Spleen (tissue), 11 donors: ENCODE data around the gene MAPT. TPM values are rescaled to one million over a fixed set of nuclear protein-coding genes. Genes with fewer than 3 reads are reported as not detected.

ENCODE experiments used
- DNase-seq: peaks from one replicate; pipeline ENCODE4 v3.0.0-alpha.2; 2020
- H3K27ac ChIP-seq, 8 donors: fragments of 200-600 bp; sonication (generic) in 7 of 8; 1 replicate in 4 of 8; 2 replicates in 4 of 8; pipeline versions ENCODE4 v1.5.0 to v1.8.0; 2016 to 2021; ENCODE audit warnings: inconsistent platforms in 4 of 8, mild to moderate bottlenecking in 4 of 8, moderate library complexity in 1 of 8
- H3K27me3 ChIP-seq, 7 donors: fragments of 200-600 bp; sonication (generic) in 6 of 7; replicated peaks in 1 of 7; 1 replicate in 4 of 7; 2 replicates in 3 of 7; pipeline versions ENCODE4 v1.5.0 to v1.8.0; 2016 to 2021; ENCODE audit warnings: inconsistent platforms in 3 of 7, mild to moderate bottlenecking in 1 of 7
- H3K36me3 ChIP-seq, 6 donors: fragments of 200-600 bp; sonication (generic) in 5 of 6; 1 replicate in 4 of 6; 2 replicates in 2 of 6; pipeline versions ENCODE4 v1.5.0 to v1.8.0; 2016 to 2021; ENCODE audit warnings: inconsistent platforms in 2 of 6
- H3K4me1 ChIP-seq, 6 donors: fragments of 200-600 bp; sonication (generic) in 5 of 6; 1 replicate in 3 of 6; 2 replicates in 3 of 6; pipeline versions ENCODE4 v1.5.0 to v1.8.0; 2016 to 2021; ENCODE audit warnings: inconsistent platforms in 3 of 6
- H3K4me3 ChIP-seq, 8 donors: fragments of 200-600 bp; sonication (generic) in 7 of 8; 1 replicate in 4 of 8; 2 replicates in 4 of 8; pipeline versions ENCODE4 v1.5.0 to v1.8.0; 2016 to 2021; ENCODE audit warnings: inconsistent platforms in 4 of 8, mild to moderate bottlenecking in 4 of 8, moderate library complexity in 2 of 8
- H3K9me3 ChIP-seq, 8 donors: fragments of 200-600 bp; sonication (generic) in 7 of 8; 1 replicate in 4 of 8; 2 replicates in 4 of 8; pipeline versions ENCODE4 v1.5.0 to v1.8.0; 2016 to 2021; ENCODE audit warnings: inconsistent platforms in 4 of 8
- POLR2A ChIP-seq, 3 donors: fragments of 450-650 bp; IDR thresholded peaks; one replicate each; pipeline ENCODE4 v1.5.1; 2017; ENCODE audit warnings: antibody characterized with exemption in 3 of 3, mild to moderate bottlenecking in 1 of 3
- POLR2AphosphoS5 ChIP-seq, 3 donors: sonication (generic); formaldehyde crosslinking; IDR thresholded peaks; one replicate each; pipeline ENCODE4 v1.5.1; 2017; ENCODE audit warnings: antibody characterized with exemption in 3 of 3
- WGBS, 5 donors: extraction: QIAGEN DNeasy Blood & Tissue Kit in 3 of 5; methylation state at CpG; one replicate each; pipeline versions ENCODE4 v1.1.5 to v1.1.7; 2013 to 2018; 5-methylcytosine and 5-hydroxymethylcytosine counted together
- intact Hi-C: fragments of 100-400 bp; cut with DNase I; formaldehyde crosslinking; loops from one replicate; pipeline ENCODE4 v1.15.0; 2023; ENCODE audit warnings: low total_unique reads
- polyA plus RNA-seq, 3 donors: library from polyadenylated mRNA; stranded (reverse); fragments of 200-250 nt; gene quantifications; one replicate each; pipeline ENCODE4 v1.2.1, GENCODE V29; 2013
- total RNA-seq, 7 donors: library from RNA; depleted of rRNA in 3 of 7; stranded (reverse); fragments of >200 nt in 3 of 7; fragmentation: NEBNext Ultra II Directional in 4 of 7; extraction: Animal tissue kit (Norgen Biotek cat#: 25700) in 4 of 7; gene quantifications; one replicate each; pipeline versions ENCODE4 v1.1.0 to v1.2.1, GENCODE V29; 2016 to 2021
- TF ChIP-seq, protein P1 (sequence below), 11 experiments: fragments of 200-600 bp in 7 of 11; fragments of 450-650 bp in 4 of 11; sonication (generic) in 4 of 11; IDR thresholded peaks in 8 of 11; conservative IDR thresholded peaks in 3 of 11; 1 replicate in 7 of 11; 2 replicates in 4 of 11; pipeline versions ENCODE4 v1.4.0 to v1.8.0; 2016 to 2021; ENCODE audit warnings: antibody characterized with exemption in 11 of 11, inconsistent platforms in 4 of 11, mild to moderate bottlenecking in 1 of 11
- donor health status: healthy with polysubstance abuse.
- donor health status: DM: no; HTN: no; CAD: no; lungs with moderate emphysema.
- donor health status: DM: no; HTN: no; CAD: no.
- donor health status: Bipolar disorder and iron deficiency.
- donor health status: healthy.
- donor health status: DM: no; HTN: no; CAD: no.
- donor health status: DM: yes; HTN: yes; CAD: no.

The MAPT gene
- total and polyA plus RNA-seq, 10 donors, result 0.15 to 1.6 (median 0.66) TPM

DNA sequence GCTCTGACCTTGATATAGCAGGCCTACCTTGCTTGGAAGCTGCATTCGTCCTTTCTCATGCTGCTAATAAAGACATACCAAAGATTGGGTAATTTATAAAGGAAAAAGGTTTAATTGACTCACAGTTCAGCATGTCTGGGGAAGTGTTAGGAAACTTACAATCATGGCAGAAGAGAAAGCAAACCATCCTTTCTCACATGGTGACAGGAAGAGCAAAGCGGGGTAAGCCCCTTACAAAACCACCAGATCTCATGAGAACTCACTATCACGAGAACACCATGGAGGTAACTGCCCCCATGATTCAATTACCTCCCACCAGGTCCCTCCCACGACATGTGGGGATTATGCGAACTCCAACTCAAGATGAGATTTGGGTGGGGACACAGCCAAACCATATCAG is 6.0 kb upstream of the MAPT start:
- H3K27me3 ChIP-seq, result peaks cover 0 to 8% (median 0%) of the 10 kb centered on the region in 7 donors
- H3K4me1 ChIP-seq, result peaks cover 0 to under 1% (median 0%) of the 10 kb centered on the region in 6 donors
- H3K27ac ChIP-seq, result no peak overlapping the region
- intact Hi-C loops, result no loop called here
- no peaks in the 10 kb centered on the region for H3K36me3 ChIP-seq
- TF ChIP-seq POLR2A (IDR thresholded peaks at IDR 0.05) (no peak), POLR2AphosphoS5 (IDR thresholded peaks at IDR 0.05) (no peak)
- TF ChIP-seq, protein P1, sequence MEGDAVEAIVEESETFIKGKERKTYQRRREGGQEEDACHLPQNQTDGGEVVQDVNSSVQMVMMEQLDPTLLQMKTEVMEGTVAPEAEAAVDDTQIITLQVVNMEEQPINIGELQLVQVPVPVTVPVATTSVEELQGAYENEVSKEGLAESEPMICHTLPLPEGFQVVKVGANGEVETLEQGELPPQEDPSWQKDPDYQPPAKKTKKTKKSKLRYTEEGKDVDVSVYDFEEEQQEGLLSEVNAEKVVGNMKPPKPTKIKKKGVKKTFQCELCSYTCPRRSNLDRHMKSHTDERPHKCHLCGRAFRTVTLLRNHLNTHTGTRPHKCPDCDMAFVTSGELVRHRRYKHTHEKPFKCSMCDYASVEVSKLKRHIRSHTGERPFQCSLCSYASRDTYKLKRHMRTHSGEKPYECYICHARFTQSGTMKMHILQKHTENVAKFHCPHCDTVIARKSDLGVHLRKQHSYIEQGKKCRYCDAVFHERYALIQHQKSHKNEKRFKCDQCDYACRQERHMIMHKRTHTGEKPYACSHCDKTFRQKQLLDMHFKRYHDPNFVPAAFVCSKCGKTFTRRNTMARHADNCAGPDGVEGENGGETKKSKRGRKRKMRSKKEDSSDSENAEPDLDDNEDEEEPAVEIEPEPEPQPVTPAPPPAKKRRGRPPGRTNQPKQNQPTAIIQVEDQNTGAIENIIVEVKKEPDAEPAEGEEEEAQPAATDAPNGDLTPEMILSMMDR (IDR thresholded peaks at IDR 0.05 in 8 of 11, conservative IDR thresholded peaks at IDR 0.05 in 3 of 11), result no peak
- H3K9me3 ChIP-seq, result peaks cover 0 to 11% (median 7%) of the 10 kb centered on the region in 8 donors
- no peak overlapping the region for H3K4me3 ChIP-seq
- WGBS, 5 donors, result 46 to 59% (median 54%) methylated on average over 5 of the region's 5 CpGs
- DNase-seq, result no peak

DNA sequence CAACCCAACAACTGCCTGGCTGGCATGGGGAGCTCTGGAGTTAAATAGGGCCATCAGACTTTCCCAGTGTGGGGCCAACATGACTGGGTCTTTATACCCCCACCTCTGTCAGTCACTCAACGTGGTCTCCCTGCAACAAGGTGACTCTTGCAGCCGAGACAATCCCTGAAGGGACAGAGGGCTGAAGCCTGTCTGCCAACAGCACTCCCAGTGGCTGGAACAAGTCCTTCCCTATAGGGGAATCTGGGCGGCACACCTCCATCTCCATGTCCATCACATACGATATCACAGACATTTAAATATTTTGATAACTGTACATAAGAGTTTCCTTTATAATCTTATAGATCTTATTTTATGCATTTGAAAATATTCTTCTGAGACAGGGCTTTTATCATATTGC is 4.8 kb upstream of the MAPT start:
- TF ChIP-seq POLR2A (IDR thresholded peaks at IDR 0.05), result no peak
- TF ChIP-seq, protein P1 (IDR thresholded peaks at IDR 0.05 in 8 of 11, conservative IDR thresholded peaks at IDR 0.05 in 3 of 11), result no peak
- no peak for TF ChIP-seq POLR2AphosphoS5 (IDR thresholded peaks at IDR 0.05)
- 43 to 54% (median 48%) methylated on average over 4 of the region's 4 CpGs for WGBS, 5 donors
- H3K27me3 ChIP-seq, result peaks cover 0 to 16% (median 2%) of the 10 kb centered on the region in 7 donors
- H3K36me3 ChIP-seq, result no peaks in the 10 kb centered on the region
- H3K9me3 ChIP-seq, result peaks cover 0 to 3% (median 2%) of the 10 kb centered on the region in 8 donors
- peaks cover 0 to 11% (median 5%) of the 10 kb centered on the region in 6 donors for H3K4me1 ChIP-seq
- no peak for DNase-seq
- no peak overlapping the region for H3K4me3 ChIP-seq
- no peak overlapping the region for H3K27ac ChIP-seq
- intact Hi-C loops, result no loop called here

DNA sequence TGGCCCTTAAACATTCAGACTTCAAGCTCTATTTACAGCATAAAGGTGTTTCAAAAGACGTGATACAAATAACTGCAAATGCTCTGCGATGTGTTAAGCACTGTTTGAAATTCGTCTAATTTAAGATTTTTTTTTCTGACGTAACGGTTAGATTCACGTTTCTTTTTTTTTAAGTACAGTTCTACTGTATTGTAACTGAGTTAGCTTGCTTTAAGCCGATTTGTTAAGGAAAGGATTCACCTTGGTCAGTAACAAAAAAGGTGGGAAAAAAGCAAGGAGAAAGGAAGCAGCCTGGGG is 681 bp upstream of the MAPT start:
- DNase-seq, result no peak
- H3K9me3 ChIP-seq, result no peaks in the 10 kb centered on the region
- peaks cover 3 to 57% (median 40%) of the 10 kb centered on the region in 7 donors for H3K27me3 ChIP-seq
- peak overlapping the region in 6 of 8 donors; percentile 36 to 72 (median 64) for H3K27ac ChIP-seq
- TF ChIP-seq, protein P1 (IDR thresholded peaks at IDR 0.05 in 8 of 11, conservative IDR thresholded peaks at IDR 0.05 in 3 of 11), result no peak
- TF ChIP-seq POLR2A (IDR thresholded peaks at IDR 0.05), result no peak
- TF ChIP-seq POLR2AphosphoS5 (IDR thresholded peaks at IDR 0.05), result no peak
- H3K36me3 ChIP-seq, result no peaks in the 10 kb centered on the region
- 57 to 66% (median 58%) methylated on average over 7 of the region's 7 CpGs for WGBS, 5 donors
- peak overlapping the region in 7 of 8 donors; percentile 61 to 95 (median 75) for H3K4me3 ChIP-seq
- intact Hi-C loops, result no loop called here
- peaks cover 20 to 44% (median 34%) of the 10 kb centered on the region in 6 donors for H3K4me1 ChIP-seq

DNA sequence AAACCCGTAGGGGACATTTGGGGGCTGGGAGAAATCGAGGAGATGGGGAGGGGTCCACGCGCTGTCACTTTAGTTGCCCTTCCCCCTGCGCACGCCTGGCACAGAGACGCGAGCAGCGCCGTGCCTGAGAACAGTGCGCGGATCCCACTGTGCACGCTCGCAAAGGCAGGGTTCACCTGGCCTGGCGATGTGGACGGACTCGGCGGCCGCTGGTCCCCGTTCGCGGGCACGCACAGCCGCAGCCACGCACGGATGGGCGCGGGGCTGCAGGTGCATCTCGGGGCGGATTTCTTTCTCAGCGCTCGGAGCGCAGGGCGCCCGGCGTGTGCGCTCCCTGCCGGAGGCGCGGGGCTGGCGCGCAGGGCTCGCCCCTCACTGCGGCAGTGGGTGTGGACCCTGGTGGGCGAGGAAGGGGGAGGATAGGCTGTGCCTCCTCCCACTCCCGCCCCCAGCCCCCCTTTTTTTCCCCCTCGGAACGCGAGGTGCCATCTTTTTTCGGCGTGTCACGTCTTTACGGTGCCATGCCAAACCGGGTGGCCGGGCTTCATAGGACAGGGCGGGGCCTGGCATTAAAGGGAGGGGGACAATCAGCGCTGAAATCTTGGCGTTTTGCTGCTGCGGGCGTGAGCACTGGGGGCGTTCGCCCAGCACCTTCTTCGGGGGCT is 1.1 kb downstream of the MAPT start:
- DNase-seq, result no peak
- peaks cover 20 to 44% (median 34%) of the 10 kb centered on the region in 6 donors for H3K4me1 ChIP-seq
- H3K27me3 ChIP-seq, result peaks cover 3 to 74% (median 45%) of the 10 kb centered on the region in 7 donors
- H3K9me3 ChIP-seq, result no peaks in the 10 kb centered on the region
- intact Hi-C loops, result no loop called here
- TF ChIP-seq, protein P1 (IDR thresholded peaks at IDR 0.05 in 8 of 11, conservative IDR thresholded peaks at IDR 0.05 in 3 of 11), result no peak
- TF ChIP-seq POLR2A (IDR thresholded peaks at IDR 0.05) (no peak), POLR2AphosphoS5 (IDR thresholded peaks at IDR 0.05) (no peak)
- 0 to 1% (median 1%) methylated on average over 27 to 63 of the region's 63 CpGs for WGBS, 5 donors
- no peak overlapping the region for H3K27ac ChIP-seq
- peak overlapping the region; percentile 31 to 95 (median 73) for H3K4me3 ChIP-seq
- no peaks in the 10 kb centered on the region for H3K36me3 ChIP-seq
